Measurements from ENCODE around the gene NRCAM. TPM values are rescaled to one million over a fixed set of nuclear protein-coding genes. Genes with fewer than 3 reads are reported as not detected.
"Not testable (repeated sequence)": the region's sequence is repeated elsewhere in the genome, so short reads cannot be mapped to it uniquely, and the experiment has no call there.

The NRCAM gene
- total RNA-seq, 4 donors from 2014 or later: 0.85 to 4.1 (median 2.6) TPM

DNA sequence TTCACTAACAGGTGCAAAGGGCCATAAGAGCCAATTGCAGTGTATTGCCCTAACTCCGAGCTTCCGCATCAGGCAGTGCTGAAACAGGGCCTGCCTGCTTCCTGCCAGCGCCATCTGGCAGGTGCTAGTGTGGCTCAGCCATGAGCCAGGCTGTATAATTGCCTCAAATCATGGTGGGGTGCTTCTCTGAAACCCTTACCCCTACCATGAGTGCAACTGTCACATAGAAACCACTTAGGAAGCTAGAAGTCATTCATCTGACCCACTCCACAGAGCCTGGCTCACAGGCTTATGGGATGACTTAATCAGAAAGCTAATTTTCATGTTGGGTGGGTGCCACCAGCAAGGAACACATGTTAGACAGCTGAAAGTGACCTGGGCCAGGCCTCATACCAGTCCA lies 192.8 kb downstream of the NRCAM start:
- Histone ChIP-seq H3K4me1 (no peaks in the 10 kb centered on the region), H3K27me3 (no peaks in the 10 kb centered on the region), H3K4me3 (no peak overlapping the region), H3K27ac (no peak overlapping the region), H3K36me3 (no peaks in the 10 kb centered on the region), H3K9me3 (peaks cover 0 to 4% (median 0%) of the 10 kb centered on the region in 4 donors)
- DNase-seq: peak in 2 of 3 donors; percentile 50 to 54
- TF ChIP-seq POLR2A (IDR thresholded peaks at IDR 0.05): no peak
- TF ChIP-seq, protein P1, sequence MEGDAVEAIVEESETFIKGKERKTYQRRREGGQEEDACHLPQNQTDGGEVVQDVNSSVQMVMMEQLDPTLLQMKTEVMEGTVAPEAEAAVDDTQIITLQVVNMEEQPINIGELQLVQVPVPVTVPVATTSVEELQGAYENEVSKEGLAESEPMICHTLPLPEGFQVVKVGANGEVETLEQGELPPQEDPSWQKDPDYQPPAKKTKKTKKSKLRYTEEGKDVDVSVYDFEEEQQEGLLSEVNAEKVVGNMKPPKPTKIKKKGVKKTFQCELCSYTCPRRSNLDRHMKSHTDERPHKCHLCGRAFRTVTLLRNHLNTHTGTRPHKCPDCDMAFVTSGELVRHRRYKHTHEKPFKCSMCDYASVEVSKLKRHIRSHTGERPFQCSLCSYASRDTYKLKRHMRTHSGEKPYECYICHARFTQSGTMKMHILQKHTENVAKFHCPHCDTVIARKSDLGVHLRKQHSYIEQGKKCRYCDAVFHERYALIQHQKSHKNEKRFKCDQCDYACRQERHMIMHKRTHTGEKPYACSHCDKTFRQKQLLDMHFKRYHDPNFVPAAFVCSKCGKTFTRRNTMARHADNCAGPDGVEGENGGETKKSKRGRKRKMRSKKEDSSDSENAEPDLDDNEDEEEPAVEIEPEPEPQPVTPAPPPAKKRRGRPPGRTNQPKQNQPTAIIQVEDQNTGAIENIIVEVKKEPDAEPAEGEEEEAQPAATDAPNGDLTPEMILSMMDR (IDR thresholded peaks at IDR 0.05): no peak

GRCh38 chr7:108261560-108262255 lies 194.5 kb downstream of the NRCAM start:
- Histone ChIP-seq H3K4me1 (no peaks in the 10 kb centered on the region), H3K36me3 (no peaks in the 10 kb centered on the region), H3K4me3 (no peak overlapping the region), H3K9me3 (peaks cover 0 to 4% (median 0%) of the 10 kb centered on the region in 4 donors), H3K27me3 (no peaks in the 10 kb centered on the region), H3K27ac (no peak overlapping the region)
- no peak for DNase-seq
- TF ChIP-seq POLR2A (IDR thresholded peaks at IDR 0.05): no peak
- TF ChIP-seq, protein P1 (IDR thresholded peaks at IDR 0.05): no peak

GRCh38 chr7:108259447-108259846 lies 196.8 kb downstream of the NRCAM start:
- not testable (repeated sequence) for H3K36me3 ChIP-seq, H3K27me3 ChIP-seq, H3K4me3 ChIP-seq, H3K27ac ChIP-seq, H3K9me3 ChIP-seq, H3K4me1 ChIP-seq, DNase-seq

DNA sequence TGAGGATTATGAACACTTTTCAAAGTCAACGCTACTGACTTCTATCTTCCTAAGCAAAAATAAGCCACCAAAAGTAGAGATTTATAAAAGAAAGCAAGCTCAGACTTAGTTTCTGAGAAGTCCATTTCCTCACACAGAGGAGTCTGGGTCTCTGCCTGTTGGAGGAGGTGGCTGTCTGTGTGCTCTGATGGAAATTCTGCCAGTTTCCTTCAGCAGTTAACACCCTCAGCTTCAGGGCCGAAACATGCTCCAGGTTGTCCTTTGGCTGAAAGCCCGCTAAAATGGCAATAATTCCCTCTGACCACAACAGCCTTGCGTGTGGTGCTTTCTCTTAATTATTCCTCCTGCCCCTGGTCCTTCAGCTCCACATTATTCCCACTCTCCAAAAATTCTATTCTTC lies 198.3 kb downstream of the NRCAM start:
- H3K27me3 ChIP-seq: no peaks in the 10 kb centered on the region
- no peaks in the 10 kb centered on the region for H3K36me3 ChIP-seq
- no peak for DNase-seq
- H3K27ac ChIP-seq: no peak overlapping the region
- no peaks in the 10 kb centered on the region for H3K4me1 ChIP-seq
- no peak for TF ChIP-seq POLR2A (IDR thresholded peaks at IDR 0.05)
- TF ChIP-seq, protein P1 (IDR thresholded peaks at IDR 0.05): no peak
- H3K4me3 ChIP-seq: no peak overlapping the region
- H3K9me3 ChIP-seq: peaks cover 0 to 4% (median 0%) of the 10 kb centered on the region in 4 donors

DNA sequence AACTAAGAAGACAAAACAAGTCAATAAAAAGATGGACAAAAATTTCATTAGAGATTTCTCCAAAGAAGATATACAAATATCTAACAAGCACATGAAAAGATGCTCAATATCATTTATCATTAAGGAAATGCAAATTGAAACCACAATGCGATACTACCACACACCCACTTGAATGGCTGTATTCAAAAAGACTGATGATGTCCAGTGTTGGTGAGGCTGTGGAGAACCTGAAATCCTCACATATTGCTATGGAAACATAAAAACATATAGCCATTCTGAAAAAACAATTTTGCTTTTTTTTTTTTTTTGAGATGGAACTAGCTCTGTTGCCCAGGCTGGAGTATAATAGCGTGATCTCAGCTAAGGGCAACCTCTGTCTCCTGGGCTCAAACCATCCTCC lies 202.0 kb downstream of the NRCAM start:
- DNase-seq: no peak
- H3K27me3 ChIP-seq: no peaks in the 10 kb centered on the region
- no peaks in the 10 kb centered on the region for H3K36me3 ChIP-seq
- H3K9me3 ChIP-seq: no peaks in the 10 kb centered on the region
- no peaks in the 10 kb centered on the region for H3K4me1 ChIP-seq
- TF ChIP-seq, protein P1 (IDR thresholded peaks at IDR 0.05): no peak
- no peak for TF ChIP-seq POLR2A (IDR thresholded peaks at IDR 0.05)
- H3K27ac ChIP-seq: no peak overlapping the region
- no peak overlapping the region for H3K4me3 ChIP-seq

GRCh38 chr7:108253275-108254044 lies 202.8 kb downstream of the NRCAM start:
- DNase-seq: no peak
- H3K9me3 ChIP-seq: no peaks in the 10 kb centered on the region
- TF ChIP-seq, protein P1 (IDR thresholded peaks at IDR 0.05): no peak
- no peak for TF ChIP-seq POLR2A (IDR thresholded peaks at IDR 0.05)
- no peak overlapping the region for H3K4me3 ChIP-seq
- H3K4me1 ChIP-seq: no peaks in the 10 kb centered on the region
- no peaks in the 10 kb centered on the region for H3K27me3 ChIP-seq
- no peaks in the 10 kb centered on the region for H3K36me3 ChIP-seq
- no peak overlapping the region for H3K27ac ChIP-seq
